ENCODE results near the gene MPHOSPH8.

- TF ChIP-seq POLR2A (IDR thresholded peaks at IDR 0.05; ENCODE audit: low read depth, low read length): no peak
- TF ChIP-seq CHD1 (IDR thresholded peaks at IDR 0.05; ENCODE audit: low read depth, low read length): no peak
- no peak for TF ChIP-seq CTCF (conservative IDR thresholded peaks at IDR 0.05; ENCODE audit: low read depth, low read length)
- TF ChIP-seq BHLHE40 (IDR thresholded peaks at IDR 0.05; ENCODE audit: low read depth, low read length): no peak
- no peak for TF ChIP-seq RAD21 (IDR thresholded peaks at IDR 0.05; ENCODE audit: low read length)
- no peak for TF ChIP-seq ELK1 (IDR thresholded peaks at IDR 0.05; ENCODE audit: borderline replicate concordance, low read depth, low read length)
- TF ChIP-seq MXI1 (IDR thresholded peaks at IDR 0.05; ENCODE audit: borderline replicate concordance, low read depth, low read length): no peak
- no peak for TF ChIP-seq RCOR1 (IDR thresholded peaks at IDR 0.05; ENCODE audit: insufficient replicate concordance, low read length)
- TF ChIP-seq MAFK (IDR thresholded peaks at IDR 0.05; ENCODE audit: low read depth, low read length): no peak
- no peak for TF ChIP-seq RFX5 (IDR thresholded peaks at IDR 0.05; ENCODE audit: low read depth, low read length)
- TF ChIP-seq MAZ (IDR thresholded peaks at IDR 0.05; ENCODE audit: borderline replicate concordance, low read depth, low read length): no peak
- TF ChIP-seq, protein P1, sequence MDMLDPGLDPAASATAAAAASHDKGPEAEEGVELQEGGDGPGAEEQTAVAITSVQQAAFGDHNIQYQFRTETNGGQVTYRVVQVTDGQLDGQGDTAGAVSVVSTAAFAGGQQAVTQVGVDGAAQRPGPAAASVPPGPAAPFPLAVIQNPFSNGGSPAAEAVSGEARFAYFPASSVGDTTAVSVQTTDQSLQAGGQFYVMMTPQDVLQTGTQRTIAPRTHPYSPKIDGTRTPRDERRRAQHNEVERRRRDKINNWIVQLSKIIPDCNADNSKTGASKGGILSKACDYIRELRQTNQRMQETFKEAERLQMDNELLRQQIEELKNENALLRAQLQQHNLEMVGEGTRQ (IDR thresholded peaks at IDR 0.05; ENCODE audit: low read depth, low read length): no peak
- TF ChIP-seq CEBPB (IDR thresholded peaks at IDR 0.05; ENCODE audit: low read depth, low read length): no peak
These were observed 9.2 kb upstream of the MPHOSPH8 start for GRCh38 chr13:19624265-19624664.
